A673 (cell line): ENCODE data around the gene PRKAG2.

Experiments
- EZH2 ChIP-seq: fragments of 200-600 bp; sonication (generic); IDR thresholded peaks from 2 replicates; pipeline ENCODE4 v1.6.1; 2017; ENCODE audit warnings: borderline replicate concordance, low read depth, mild to moderate bottlenecking, mixed read lengths, antibody characterized with exemption, low read length; ENCODE audit not compliant: poor library complexity, severe bottlenecking
- TF ChIP-seq, protein P1 (sequence below): fragments of 300-800, 200-600 bp; sonication (generic); conservative IDR thresholded peaks from 2 replicates; pipeline ENCODE4 v1.5.1; 2017; ENCODE audit warnings: low read depth, mild to moderate bottlenecking, antibody characterized with exemption, low read length, moderate library complexity, mixed read lengths

- TF ChIP-seq, protein P1, sequence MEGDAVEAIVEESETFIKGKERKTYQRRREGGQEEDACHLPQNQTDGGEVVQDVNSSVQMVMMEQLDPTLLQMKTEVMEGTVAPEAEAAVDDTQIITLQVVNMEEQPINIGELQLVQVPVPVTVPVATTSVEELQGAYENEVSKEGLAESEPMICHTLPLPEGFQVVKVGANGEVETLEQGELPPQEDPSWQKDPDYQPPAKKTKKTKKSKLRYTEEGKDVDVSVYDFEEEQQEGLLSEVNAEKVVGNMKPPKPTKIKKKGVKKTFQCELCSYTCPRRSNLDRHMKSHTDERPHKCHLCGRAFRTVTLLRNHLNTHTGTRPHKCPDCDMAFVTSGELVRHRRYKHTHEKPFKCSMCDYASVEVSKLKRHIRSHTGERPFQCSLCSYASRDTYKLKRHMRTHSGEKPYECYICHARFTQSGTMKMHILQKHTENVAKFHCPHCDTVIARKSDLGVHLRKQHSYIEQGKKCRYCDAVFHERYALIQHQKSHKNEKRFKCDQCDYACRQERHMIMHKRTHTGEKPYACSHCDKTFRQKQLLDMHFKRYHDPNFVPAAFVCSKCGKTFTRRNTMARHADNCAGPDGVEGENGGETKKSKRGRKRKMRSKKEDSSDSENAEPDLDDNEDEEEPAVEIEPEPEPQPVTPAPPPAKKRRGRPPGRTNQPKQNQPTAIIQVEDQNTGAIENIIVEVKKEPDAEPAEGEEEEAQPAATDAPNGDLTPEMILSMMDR, result no peak; the same call in 1 of the 2 replicates
- TF ChIP-seq EZH2, result no peak
Measured at GRCh38 chr7:151897161-151897731, 20.3 kb upstream of the PRKAG2 start.
